ENCODE results near the gene ATF7. TPM values are rescaled to one million over a fixed set of nuclear protein-coding genes. Genes with fewer than 3 reads are reported as not detected.
A peak's percentile ranks its signal among the peaks of the same experiment; 100 is the strongest.

ATF7 gene
- total and polyA plus RNA-seq, 10 donors, result 6.5 to 52.8 (median 35.4) TPM

GRCh38 chr12:53493610-53494391, 132.4 kb downstream of the ATF7 start:
- peak overlapping the region; percentile 23 to 81 (median 56) for H3K4me3 ChIP-seq
- WGBS, 5 donors, result 43 to 50% (median 48%) methylated on average over 11 of the region's 11 CpGs
- peaks cover 12 to 72% (median 41%) of the 10 kb centered on the region in 6 donors for H3K4me1 ChIP-seq
- intact Hi-C loops (cut with DNase I; ENCODE audit: low total_unique reads), result no loop called here
- TF ChIP-seq CTCF (IDR thresholded peaks at IDR 0.05 in 8 of 11, conservative IDR thresholded peaks at IDR 0.05 in 3 of 11), result no peak
- no peak for TF ChIP-seq POLR2AphosphoS5 (IDR thresholded peaks at IDR 0.05)
- TF ChIP-seq POLR2A (IDR thresholded peaks at IDR 0.05), result no peak
- H3K9me3 ChIP-seq, result no peaks in the 10 kb centered on the region
- H3K36me3 ChIP-seq, result no peaks in the 10 kb centered on the region
- no peak for DNase-seq
- no peaks in the 10 kb centered on the region for H3K27me3 ChIP-seq (replicated peaks in 1 of 7)
- H3K27ac ChIP-seq, result peak overlapping the region; percentile 60 to 88 (median 82)

GRCh38 chr12:53492830-53493609, 133.2 kb downstream of the ATF7 start:
- H3K4me3 ChIP-seq, result peak overlapping the region; percentile 23 to 81 (median 56)
- H3K4me1 ChIP-seq, result peaks cover 12 to 64% (median 35%) of the 10 kb centered on the region in 6 donors
- intact Hi-C loops (cut with DNase I; ENCODE audit: low total_unique reads), result no loop called here
- 1 to 2% (median 1%) methylated on average over 27 to 52 of the region's 52 CpGs for WGBS, 5 donors
- TF ChIP-seq CTCF (IDR thresholded peaks at IDR 0.05 in 8 of 11, conservative IDR thresholded peaks at IDR 0.05 in 3 of 11), result no peak
- peak in 1 of 3 donors; percentile 73 for TF ChIP-seq POLR2A (IDR thresholded peaks at IDR 0.05)
- peak; percentile 90 to 92 (median 90) for TF ChIP-seq POLR2AphosphoS5 (IDR thresholded peaks at IDR 0.05)
- H3K27ac ChIP-seq, result peak overlapping the region; percentile 60 to 88 (median 82)
- peaks cover 0 to 4% (median 0%) of the 10 kb centered on the region in 6 donors for H3K36me3 ChIP-seq
- no peaks in the 10 kb centered on the region for H3K9me3 ChIP-seq
- no peaks in the 10 kb centered on the region for H3K27me3 ChIP-seq (replicated peaks in 1 of 7)
- DNase-seq, result peak; percentile 98

GRCh38 chr12:53492188-53492587, 134.0 kb downstream of the ATF7 start:
- no peak for TF ChIP-seq POLR2AphosphoS5 (IDR thresholded peaks at IDR 0.05)
- TF ChIP-seq CTCF (IDR thresholded peaks at IDR 0.05 in 8 of 11, conservative IDR thresholded peaks at IDR 0.05 in 3 of 11), result no peak
- no peak for TF ChIP-seq POLR2A (IDR thresholded peaks at IDR 0.05)
- 55 to 80% (median 73%) methylated on average over 19 to 20 of the region's 20 CpGs for WGBS, 5 donors
- Histone ChIP-seq H3K4me1 (peaks cover 12 to 56% (median 32%) of the 10 kb centered on the region in 6 donors), H3K4me3 (peak overlapping the region in 6 of 8 donors; percentile 51 to 81 (median 58)), H3K27ac (peak overlapping the region; percentile 48 to 88 (median 82)), H3K27me3 (replicated peaks in 1 of 7) (no peaks in the 10 kb centered on the region), H3K9me3 (no peaks in the 10 kb centered on the region), H3K36me3 (peaks cover 0 to 12% (median under 1%) of the 10 kb centered on the region in 6 donors)
- intact Hi-C loops (cut with DNase I; ENCODE audit: low total_unique reads), result no loop called here
- DNase-seq, result no peak

Measured in spleen (tissue), 11 donors.